GM12878 (cell line): Measurements from ENCODE around the gene PPT1. TPM values are rescaled to one million over a fixed set of nuclear protein-coding genes. Genes with fewer than 3 reads are reported as not detected.

Experiments used
- ATAC-seq: fragments of 200-7000 bp; cut with Tn5 transposase; 3 replicates; pipeline ENCODE4 v1.9.1; 2020; ENCODE audit warnings: mild to moderate bottlenecking, moderate library complexity
- BruUV-seq: library from RNA; stranded (reverse); fragments of 400-500 nt; replicated peaks from 2 replicates; lab custom pipeline; 2021; lab: Mats Ljungman, UMichigan
- CTCF ChIA-PET: fragments of 300-600 bp; sonication (Branson Sonifier 250); formaldehyde crosslinking; extraction: SDS; loops from one replicate; lab custom pipeline; 2021; ENCODE audit warnings: inconsistent platforms; lab: Yijun Ruan, JAX
- POLR2A ChIA-PET: fragments of 350-600 bp; formaldehyde crosslinking; extraction: SDS; loops from one replicate; lab custom pipeline; 2021; ENCODE audit warnings: inconsistent platforms; lab: Charles Lee
- RAD21 ChIA-PET: fragments of 300-600 bp; sonication (Branson Sonifier 250); formaldehyde crosslinking; loops from one replicate; lab custom pipeline; 2023; ENCODE audit warnings: antibody characterized with exemption; ENCODE audit not compliant: unreplicated experiment; lab: Charles Lee
- SMC1A ChIA-PET: fragments of 300-600 bp; sonication (Branson Sonifier 250); formaldehyde crosslinking; loops from one replicate; lab custom pipeline; 2023; ENCODE audit not compliant: unreplicated experiment, uncharacterized antibody; lab: Charles Lee
- DNase-seq: peaks from one replicate; pipeline ENCODE4 v3.0.0-alpha.2; 2011; ENCODE audit warnings: low read depth, low spot score
- FAIRE-seq: peaks from 3 replicates; lab custom pipeline; 2011; peaks lifted over from hg19 to GRCh38; lab: Jason Lieb, UNC
- H2AFZ ChIP-seq: 2 replicates; pipeline ENCODE4 v1.6.0; 2011; ENCODE audit warnings: low read depth, low read length, control low read depth; ENCODE audit not compliant: control insufficient read depth
- H3K27ac ChIP-seq: 2 replicates; pipeline ENCODE4 v1.5.1; 2011; ENCODE audit warnings: control low read depth; ENCODE audit not compliant: control insufficient read depth, insufficient read depth
- H3K27me3 ChIP-seq, 2 experiments: replicated peaks in 1 of 2; 2 replicates each; pipeline versions ENCODE4 v1.6.0 to v1.6.1; 2011; ENCODE audit warnings: low read length in 1 of 2; ENCODE audit not compliant: control insufficient read depth in 2 of 2, insufficient read depth in 2 of 2
- H3K36me3 ChIP-seq, 2 experiments: 2 replicates each; pipeline ENCODE4 v1.5.1; 2011; ENCODE audit warnings: low read length in 1 of 2; ENCODE audit not compliant: control insufficient read depth in 2 of 2, insufficient read depth in 2 of 2
- H3K4me1 ChIP-seq: 2 replicates; pipeline ENCODE4 v1.6.1; 2011; ENCODE audit warnings: mild to moderate bottlenecking, low read length, moderate library complexity, mixed read lengths; ENCODE audit not compliant: control insufficient read depth, insufficient read depth
- H3K4me2 ChIP-seq: 2 replicates; pipeline ENCODE4 v1.6.0; 2011; ENCODE audit warnings: control low read depth; ENCODE audit not compliant: control insufficient read depth, insufficient read depth
- H3K4me3 ChIP-seq: fragments of 200-600 bp; sonication (generic); 2 replicates; pipeline ENCODE4 v1.5.1; 2016
- H3K79me2 ChIP-seq: 2 replicates; pipeline ENCODE4 v1.6.0; 2011; ENCODE audit warnings: low read length; ENCODE audit not compliant: control insufficient read depth, insufficient read depth
- H3K9ac ChIP-seq: 2 replicates; pipeline ENCODE4 v1.8.0; 2011; ENCODE audit warnings: low read length, control low read depth, mixed read lengths; ENCODE audit not compliant: control insufficient read depth, insufficient read depth
- H3K9me3 ChIP-seq: replicated peaks from 3 replicates; pipeline ENCODE4 v1.5.1; 2011; ENCODE audit warnings: mild to moderate bottlenecking, low read length; ENCODE audit not compliant: control insufficient read depth, insufficient read depth
- H4K20me1 ChIP-seq: 2 replicates; pipeline ENCODE4 v1.6.0; 2011; ENCODE audit not compliant: control insufficient read depth, insufficient read depth
- CBX5 ChIP-seq: sonication (generic); IDR thresholded peaks from 2 replicates; pipeline ENCODE4 v1.6.1; 2016; ENCODE audit warnings: low read depth, moderate library complexity, mild to moderate bottlenecking, inconsistent platforms
- GATAD2B ChIP-seq: fragments of 450-650 bp; conservative IDR thresholded peaks from 2 replicates; pipeline ENCODE4 v1.6.1; 2017; ENCODE audit warnings: low read depth, mild to moderate bottlenecking, moderate library complexity
- MEF2B ChIP-seq: fragments of 450-650 bp; IDR thresholded peaks from 2 replicates; pipeline ENCODE4 v1.6.1; 2018; ENCODE audit warnings: mild to moderate bottlenecking, moderate library complexity; ENCODE audit not compliant: partially characterized antibody, poor library complexity, severe bottlenecking
- NR2F1 ChIP-seq: fragments of 450-650 bp; conservative IDR thresholded peaks from 2 replicates; pipeline ENCODE4 v1.6.1; 2017; ENCODE audit warnings: mild to moderate bottlenecking
- RELA ChIP-seq: fragments of 450-650 bp; IDR thresholded peaks from 2 replicates; pipeline ENCODE4 v1.8.0; 2014; ENCODE audit warnings: borderline replicate concordance; ENCODE audit not compliant: partially characterized antibody
- SPI1 ChIP-seq: IDR thresholded peaks from 2 replicates; pipeline ENCODE4 v1.6.1; 2011; ENCODE audit warnings: low read depth, mild to moderate bottlenecking, low read length, moderate library complexity, borderline replicate concordance; ENCODE audit not compliant: insufficient read depth
- WGBS: methylation state at CpG from one replicate; pipeline ENCODE4 v1.1.6; 2016; ENCODE audit warnings: low lambda C conversion rate; ENCODE audit not compliant: insufficient replicate concordance, insufficient coverage; ENCODE audit errors: missing lambda C conversion rate; 5-methylcytosine and 5-hydroxymethylcytosine counted together
- in situ Hi-C: fragments of 300-500 bp; cut with MboI; formaldehyde crosslinking; loops from 9 replicates; pipeline ENCODE4 v1.14.3; 2018; ENCODE audit warnings: mixed read lengths
- intact Hi-C: fragments of 100-400 bp; cut with micrococcal nuclease; formaldehyde crosslinking; loops from one replicate; pipeline ENCODE4 v1.14.2; 2022; ENCODE audit not compliant: unreplicated experiment
- polyA plus RNA-seq, 11 experiments: library from polyadenylated mRNA; depleted of rRNA in 4 of 11; unstranded in 6 of 11; stranded (reverse) in 5 of 11; fragments of >200 nt; fragmentation: Nextera tagmentation in 4 of 11; fragmentation: Illumina TruSeq in 1 of 11; extraction: Ambion mirVana in 4 of 11; extraction: Trizol in 1 of 11; gene quantifications; 1 replicate in 1 of 11; 2 replicates in 10 of 11; pipeline versions ENCODE4 v1.2.1 to v1.2.3, GENCODE V29; 2011 to 2016; ENCODE audit warnings: inconsistent platforms in 2 of 11, missing spikeins in 2 of 11, low read depth in 1 of 11
- total RNA-seq, 4 experiments: library from RNA; depleted of rRNA in 3 of 4; stranded (reverse); fragments of >200 nt in 3 of 4; fragmentation: Illumina TruSeq in 1 of 4; extraction: Trizol in 1 of 4; gene quantifications; 2 replicates each; pipeline versions ENCODE4 v1.2.1 to v1.2.3, GENCODE V29; 2013 to 2021

The PPT1 gene
- total and polyA plus RNA-seq, 10 of the 15 experiments (the other 5 are each of a cell fraction or from before 2014, with no cell fraction given): 50.4 to 147 (median 103) TPM

DNA sequence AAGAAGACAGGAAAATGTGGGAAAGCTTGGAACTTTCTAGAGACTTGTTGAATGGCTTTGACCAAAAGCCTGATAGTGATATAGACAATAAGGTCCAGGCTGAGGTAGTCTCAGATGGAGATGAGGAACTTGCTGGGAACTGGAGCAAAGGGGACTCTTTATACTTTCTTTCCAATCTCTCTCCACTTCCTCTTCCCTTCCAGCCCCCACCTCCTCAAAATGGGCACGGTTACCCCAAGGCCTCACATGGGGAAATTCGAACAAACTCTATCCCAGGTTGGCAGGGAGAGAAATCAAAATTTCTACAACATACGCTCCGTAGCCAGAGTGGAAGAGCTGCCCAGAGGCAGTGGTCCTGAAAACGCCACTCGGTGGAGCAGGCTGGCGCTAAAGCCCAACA is 15.2 kb downstream of the PPT1 start:
- ChIA-PET POLR2A (interaction anchor here (0.7 to 1.7 kb wide), 2 partner anchors 21 to 102 kb away, joined by 4 to 8 read pairs; no protein-coding TSS in a partner anchor), SMC1A (interaction anchor here (5.0 kb wide), 1 partner anchor 256 kb away, joined by 37 read pairs; no protein-coding TSS in a partner anchor), RAD21 (interaction anchor here (0.9 kb wide), 1 partner anchor 257 kb away, joined by 3 read pairs; no protein-coding TSS in a partner anchor), CTCF (interaction anchor here (0.9 to 20.0 kb wide), 7 partner anchors 9 to 258 kb away, joined by 3 to 271 read pairs (median 5); no protein-coding TSS in a partner anchor)
- ATAC-seq (no peak), FAIRE-seq (no peak), DNase-seq (no peak)
- Histone ChIP-seq H3K9ac (no peak overlapping the region), H3K27ac (no peak overlapping the region), H3K4me1 (no peaks in the 10 kb centered on the region), H3K79me2 (no peaks in the 10 kb centered on the region), H3K4me3 (no peak overlapping the region), H3K36me3 (peaks cover 0 to 7% of the 10 kb centered on the region in 2 experiments), H2AFZ (no peak overlapping the region), H3K4me2 (no peak overlapping the region), H3K27me3 (no peaks in the 10 kb centered on the region), H4K20me1 (no peaks in the 10 kb centered on the region), H3K9me3 (no peaks in the 10 kb centered on the region)
- WGBS: 94% methylated on average over 7 of the region's 7 CpGs
- in situ Hi-C loops: loop anchor here (5.0 kb wide), 2 partner anchors 255 to 320 kb away; no protein-coding TSS in a partner anchor
- BruUV-seq: no TSS peak
- intact Hi-C loops: no loop called here
- TF ChIP-seq GATAD2B (no peak), SPI1 (no peak), MEF2B (no peak), RELA (no peak), CBX5 (no peak), NR2F1 (no peak)
